Coronary artery (tissue), 2 donors: ENCODE data around the gene FKBP5.

Source experiments
- DNase-seq: peaks from one replicate; pipeline ENCODE4 v3.0.0-alpha.2; 2017; ENCODE audit warnings: low spot score
- H3K27ac ChIP-seq, 2 donors: fragments of 200-600 bp; sonication (generic); one replicate each; pipeline ENCODE4 v1.5.1; 2016 to 2019
- H3K4me3 ChIP-seq: fragments of 200-600 bp; sonication (generic); 2 replicates; pipeline ENCODE4 v1.5.1; 2016; ENCODE audit warnings: mild to moderate bottlenecking, moderate library complexity
- CTCF ChIP-seq: fragments of 200-600 bp; sonication (generic); IDR thresholded peaks from one replicate; pipeline ENCODE4 v1.5.1; 2019; ENCODE audit warnings: antibody characterized with exemption

FKBP5 gene

GRCh38 chr6:35669451-35670045, 19.2 kb downstream of the FKBP5 start:
- no peak for TF ChIP-seq CTCF
- no peak for DNase-seq
- H3K27ac ChIP-seq: no peak overlapping the region
- H3K4me3 ChIP-seq: peak overlapping the region; percentile 34

GRCh38 chr6:35668744-35669450, 19.8 kb downstream of the FKBP5 start:
- TF ChIP-seq CTCF: no peak
- no peak for DNase-seq
- Histone ChIP-seq H3K4me3 (peak overlapping the region; percentile 34), H3K27ac (no peak overlapping the region)

- Histone ChIP-seq H3K27ac (no peak overlapping the region), H3K4me3 (peak overlapping the region; percentile 5)
- TF ChIP-seq CTCF: no peak
- DNase-seq: no peak
These were observed 20.6 kb downstream of the FKBP5 start for GRCh38 chr6:35668096-35668495.

GRCh38 chr6:35665573-35665972, 23.1 kb downstream of the FKBP5 start:
- H3K27ac ChIP-seq: no peak overlapping the region
- peak overlapping the region; percentile 22 for H3K4me3 ChIP-seq
- no peak for TF ChIP-seq CTCF
- no peak for DNase-seq

GRCh38 chr6:35664945-35665344, 23.8 kb downstream of the FKBP5 start:
- Histone ChIP-seq H3K27ac (no peak overlapping the region), H3K4me3 (no peak overlapping the region)
- TF ChIP-seq CTCF: no peak

GRCh38 chr6:35663447-35664235, 25.1 kb downstream of the FKBP5 start:
- no peak for DNase-seq
- peak overlapping the region; percentile 36 for H3K4me3 ChIP-seq
- no peak for TF ChIP-seq CTCF
- peak overlapping the region in 1 of 2 donors; percentile 3 for H3K27ac ChIP-seq

More at GRCh38 chr6:35664945-35665344, 23.8 kb downstream of the FKBP5 start:
- DNase-seq: no peak
